NCI-H748 (cell line): ENCODE data around the gene RGS9.
"Not testable (repeated sequence)": the region's sequence is repeated elsewhere in the genome, so short reads cannot be mapped to it uniquely, and the experiment has no call there.

Source experiments
- DNase-seq: peaks from one replicate; lab custom pipeline; 2025; ENCODE audit not compliant: unreplicated experiment; lab: John Stamatoyannopoulos, UW

The RGS9 gene

GRCh38 chr17:65137021-65137939 is at the start of gene RGS9:
Gene RGS9, plus strand, starts transcription at chr17:65137370. Its CDS starts 171 bp downstream, at chr17:65137541.
- peak; percentile 87 for DNase-seq

GRCh38 chr17:65088621-65089360 is 48.4 kb upstream of the RGS9 start:
- DNase-seq, result no peak

- DNase-seq, result no peak
Measured at GRCh38 chr17:65092262-65092661, 44.9 kb upstream of the RGS9 start.

GRCh38 chr17:65092721-65093356 is 44.3 kb upstream of the RGS9 start:
- not testable (repeated sequence) for DNase-seq

- no peak for DNase-seq
Measured at GRCh38 chr17:65093930-65094329, 43.2 kb upstream of the RGS9 start.

- no peak for DNase-seq
Measured at GRCh38 chr17:65095465-65095864, 41.7 kb upstream of the RGS9 start.

GRCh38 chr17:65096382-65096781 is 40.8 kb upstream of the RGS9 start:
- not testable (repeated sequence) for DNase-seq

GRCh38 chr17:65097110-65097509 is 40.1 kb upstream of the RGS9 start:
- no peak for DNase-seq

- DNase-seq, result no peak
Measured at GRCh38 chr17:65099475-65099874, 37.7 kb upstream of the RGS9 start.

GRCh38 chr17:65099941-65100315 is 37.2 kb upstream of the RGS9 start:
- peak; percentile 54 for DNase-seq

GRCh38 chr17:65100316-65101140 is 36.6 kb upstream of the RGS9 start:
- DNase-seq, result peak; percentile 88

- DNase-seq, result no peak
Measured at GRCh38 chr17:65101371-65101770, 35.8 kb upstream of the RGS9 start.

- no peak for DNase-seq
Measured at GRCh38 chr17:65102235-65102634, 34.9 kb upstream of the RGS9 start.

GRCh38 chr17:65102788-65103187 is 34.4 kb upstream of the RGS9 start:
- no peak for DNase-seq

GRCh38 chr17:65103431-65103830 is 33.7 kb upstream of the RGS9 start:
- no peak for DNase-seq

- no peak for DNase-seq
Measured at GRCh38 chr17:65103896-65104295, 33.3 kb upstream of the RGS9 start.

- no peak for DNase-seq
Measured at GRCh38 chr17:65104541-65104940, 32.6 kb upstream of the RGS9 start.

GRCh38 chr17:65104973-65105372 is 32.2 kb upstream of the RGS9 start:
- DNase-seq, result no peak

- DNase-seq, result no peak
Measured at GRCh38 chr17:65108152-65108551, 29.0 kb upstream of the RGS9 start.

- DNase-seq, result no peak
Measured at GRCh38 chr17:65109543-65109942, 27.6 kb upstream of the RGS9 start.
